SU-DHL-6 (cell line): ENCODE results near the gene INIP.

Experiments
- H2AFZ ChIP-seq: fragments of 200-600 bp; sonication (generic); 2 replicates; pipeline ENCODE4 v1.6.1; 2014; ENCODE audit warnings: low read depth, mild to moderate bottlenecking, moderate library complexity, mixed read lengths, antibody characterized with exemption, low read length; ENCODE audit not compliant: severe bottlenecking
- H3F3A ChIP-seq: fragments of 200-600 bp; shearing (Covaris generic); 2 replicates; pipeline ENCODE4 v1.6.0; 2016; ENCODE audit warnings: antibody characterized with exemption, mild to moderate bottlenecking; ENCODE audit not compliant: insufficient read depth
- H3K27ac ChIP-seq: fragments of 200-600 bp; sonication (generic); 2 replicates; pipeline ENCODE4 v1.5.1; 2016; ENCODE audit warnings: low read depth, mild to moderate bottlenecking, low read length, moderate library complexity, mixed read lengths
- H3K27me3 ChIP-seq: fragments of 200-600 bp; sonication (generic), shearing (Covaris generic); 2 replicates; pipeline ENCODE4 v1.6.0; 2014; ENCODE audit warnings: mild to moderate bottlenecking, low read length
- H3K36me3 ChIP-seq: fragments of 200-600 bp; sonication (generic); 2 replicates; pipeline ENCODE4 v1.6.1; 2014; ENCODE audit warnings: mild to moderate bottlenecking, low read length, mixed read lengths
- H3K4me2 ChIP-seq: fragments of 300-600, 200-600 bp; shearing (Covaris generic), sonication (generic); 2 replicates; pipeline ENCODE4 v1.6.0; 2014; ENCODE audit warnings: low read length, low read depth, mild to moderate bottlenecking; ENCODE audit not compliant: poor library complexity, severe bottlenecking
- H3K4me3 ChIP-seq: fragments of 200-600 bp; sonication (generic); 2 replicates; pipeline ENCODE4 v1.5.1; 2014; ENCODE audit warnings: antibody characterized with exemption, low read length, mild to moderate bottlenecking, mixed read lengths; ENCODE audit not compliant: insufficient read depth, poor library complexity, severe bottlenecking
- H3K79me2 ChIP-seq: fragments of 200-600 bp; sonication (generic); 2 replicates; pipeline ENCODE4 v1.6.1; 2014; ENCODE audit warnings: mild to moderate bottlenecking, low read length, moderate library complexity; ENCODE audit not compliant: insufficient read depth
- H3K9ac ChIP-seq: fragments of 200-600 bp; sonication (generic); 2 replicates; pipeline ENCODE4 v1.7.0; 2014; ENCODE audit warnings: mild to moderate bottlenecking, low read length
- H3K9me2 ChIP-seq: fragments of 200-600 bp; sonication (generic); replicated peaks from 2 replicates; pipeline ENCODE4 v1.6.1; 2014; ENCODE audit warnings: low read length; ENCODE audit not compliant: insufficient read depth
- H3K9me3 ChIP-seq: fragments of 200-600 bp; sonication (generic); 2 replicates; pipeline ENCODE4 v1.6.1; 2014; ENCODE audit warnings: low read length, mixed read lengths; ENCODE audit not compliant: insufficient read depth
- H4K20me1 ChIP-seq: fragments of 200-600 bp; sonication (generic); 2 replicates; pipeline ENCODE4 v1.6.1; 2014; ENCODE audit warnings: low read depth, mild to moderate bottlenecking, antibody characterized with exemption, low read length, moderate library complexity, mixed read lengths
- EZH2phosphoT487 ChIP-seq: fragments of 200-600 bp; sonication (generic), shearing (Covaris generic); conservative IDR thresholded peaks from 2 replicates; pipeline ENCODE4 v1.6.1; 2018; ENCODE audit warnings: mild to moderate bottlenecking, antibody characterized with exemption, low read length, moderate library complexity, mixed read lengths
- TF ChIP-seq, protein P1 (sequence below): fragments of 200-600 bp; sonication (generic); IDR thresholded peaks from one replicate; pipeline ENCODE4 v1.5.1; 2017; ENCODE audit warnings: antibody characterized with exemption, mild to moderate bottlenecking, low read length, moderate library complexity; ENCODE audit not compliant: insufficient read depth, poor library complexity, severe bottlenecking

Gene INIP

DNA sequence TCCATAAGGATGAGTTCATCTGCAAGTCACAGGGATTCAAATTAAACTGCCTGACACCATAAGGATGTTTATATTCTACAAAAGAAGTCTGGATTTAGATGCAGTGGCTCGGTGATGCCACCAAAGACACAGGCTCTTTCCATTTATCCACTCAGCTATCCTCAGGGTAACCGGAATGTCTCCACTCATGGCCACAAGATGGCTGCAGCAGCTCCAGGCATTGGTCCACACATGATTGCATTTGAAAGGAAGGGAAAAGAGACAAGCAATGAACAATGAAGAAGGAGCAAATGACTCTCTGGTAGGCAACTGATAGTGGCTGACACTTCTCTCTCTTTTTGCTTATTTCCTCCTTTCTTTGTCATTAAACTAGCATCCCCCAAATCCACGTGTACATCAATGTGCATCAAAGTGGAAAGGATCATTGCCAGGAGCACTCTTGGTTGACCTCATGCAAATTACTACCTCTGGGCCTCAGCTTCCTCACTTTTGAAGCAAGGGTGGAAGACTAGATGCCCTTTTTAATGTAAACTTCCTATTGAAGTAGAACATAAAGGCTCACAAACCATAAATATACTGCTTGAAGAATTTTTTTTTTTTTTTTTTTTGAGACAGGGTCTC, 25.4 kb upstream of the INIP start:
- Histone ChIP-seq H4K20me1 (no peaks in the 10 kb centered on the region), H3K27me3 (no peaks in the 10 kb centered on the region), H3K4me2 (peak overlapping the region; percentile 37), H3K27ac (no peak overlapping the region), H3K36me3 (no peaks in the 10 kb centered on the region), H3K9me2 (no peaks in the 10 kb centered on the region), H3K79me2 (no peaks in the 10 kb centered on the region), H3K9me3 (no peaks in the 10 kb centered on the region), H3K9ac (no peak overlapping the region), H3K4me3 (no peak overlapping the region), H3F3A (no peaks in the 10 kb centered on the region), H2AFZ (peak overlapping the region; percentile 32)
- TF ChIP-seq, protein P1, sequence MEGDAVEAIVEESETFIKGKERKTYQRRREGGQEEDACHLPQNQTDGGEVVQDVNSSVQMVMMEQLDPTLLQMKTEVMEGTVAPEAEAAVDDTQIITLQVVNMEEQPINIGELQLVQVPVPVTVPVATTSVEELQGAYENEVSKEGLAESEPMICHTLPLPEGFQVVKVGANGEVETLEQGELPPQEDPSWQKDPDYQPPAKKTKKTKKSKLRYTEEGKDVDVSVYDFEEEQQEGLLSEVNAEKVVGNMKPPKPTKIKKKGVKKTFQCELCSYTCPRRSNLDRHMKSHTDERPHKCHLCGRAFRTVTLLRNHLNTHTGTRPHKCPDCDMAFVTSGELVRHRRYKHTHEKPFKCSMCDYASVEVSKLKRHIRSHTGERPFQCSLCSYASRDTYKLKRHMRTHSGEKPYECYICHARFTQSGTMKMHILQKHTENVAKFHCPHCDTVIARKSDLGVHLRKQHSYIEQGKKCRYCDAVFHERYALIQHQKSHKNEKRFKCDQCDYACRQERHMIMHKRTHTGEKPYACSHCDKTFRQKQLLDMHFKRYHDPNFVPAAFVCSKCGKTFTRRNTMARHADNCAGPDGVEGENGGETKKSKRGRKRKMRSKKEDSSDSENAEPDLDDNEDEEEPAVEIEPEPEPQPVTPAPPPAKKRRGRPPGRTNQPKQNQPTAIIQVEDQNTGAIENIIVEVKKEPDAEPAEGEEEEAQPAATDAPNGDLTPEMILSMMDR, result no peak
- TF ChIP-seq EZH2phosphoT487, result no peak

DNA sequence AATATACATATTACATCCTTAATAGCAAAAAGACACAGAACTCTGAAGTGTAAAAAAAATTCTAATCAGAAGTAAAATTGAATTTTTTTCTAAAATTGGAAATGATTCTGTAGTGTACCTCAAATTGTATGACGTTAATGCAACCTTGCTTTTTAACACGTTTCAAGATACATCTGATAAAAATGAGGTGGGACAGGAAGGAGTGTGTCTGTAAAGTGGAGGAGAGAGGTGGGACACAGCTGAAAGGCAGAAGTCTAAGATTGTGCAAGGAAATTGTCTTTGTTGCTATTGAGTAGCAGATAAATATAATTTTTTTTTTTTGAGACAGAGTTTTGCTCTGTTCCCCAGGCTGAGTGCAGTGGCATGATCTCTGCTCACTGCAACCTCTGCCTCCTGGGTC, 17.0 kb upstream of the INIP start:
- H3K9me3 ChIP-seq, result no peaks in the 10 kb centered on the region
- H3K27ac ChIP-seq, result no peak overlapping the region

DNA sequence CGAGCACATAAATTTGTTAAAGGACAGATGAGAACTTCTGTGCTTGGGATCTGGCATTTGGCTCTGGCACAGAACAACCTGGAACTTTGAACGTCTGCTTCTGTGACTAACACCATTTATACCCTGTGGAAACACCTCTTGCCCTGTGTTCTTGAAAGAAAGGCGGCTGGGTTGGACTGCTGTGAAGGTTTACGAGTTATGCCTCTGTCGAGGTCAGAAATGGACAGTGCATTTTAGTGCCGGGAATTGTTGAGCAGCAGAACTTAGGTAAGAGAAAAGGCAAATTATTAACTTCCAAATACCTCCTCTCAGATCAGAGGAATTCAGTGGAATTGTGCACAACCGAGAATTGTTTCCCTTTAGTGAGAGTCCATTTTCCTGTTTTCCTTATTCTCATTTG, 14.1 kb upstream of the INIP start:
- no peaks in the 10 kb centered on the region for H4K20me1 ChIP-seq
- no peak overlapping the region for H3K9ac ChIP-seq
- no peak overlapping the region for H3K27ac ChIP-seq
- no peaks in the 10 kb centered on the region for H3K9me3 ChIP-seq
- no peaks in the 10 kb centered on the region for H3K9me2 ChIP-seq
- TF ChIP-seq EZH2phosphoT487, result no peak
- TF ChIP-seq, protein P1, result no peak
- no peak overlapping the region for H3K4me3 ChIP-seq
- H3K4me2 ChIP-seq, result no peak overlapping the region
- no peaks in the 10 kb centered on the region for H3K79me2 ChIP-seq
- H3F3A ChIP-seq, result no peaks in the 10 kb centered on the region
- no peak overlapping the region for H2AFZ ChIP-seq
- no peaks in the 10 kb centered on the region for H3K36me3 ChIP-seq
- H3K27me3 ChIP-seq, result no peaks in the 10 kb centered on the region

More for the DNA sequence above, 17.0 kb upstream of the INIP start:
- Histone ChIP-seq H3K27me3 (no peaks in the 10 kb centered on the region), H3K4me2 (no peak overlapping the region), H2AFZ (no peak overlapping the region), H3K9ac (no peak overlapping the region), H3K36me3 (no peaks in the 10 kb centered on the region), H3K4me3 (no peak overlapping the region), H4K20me1 (no peaks in the 10 kb centered on the region), H3K9me2 (no peaks in the 10 kb centered on the region), H3K79me2 (no peaks in the 10 kb centered on the region), H3F3A (no peaks in the 10 kb centered on the region)
- TF ChIP-seq, protein P1, result no peak
- TF ChIP-seq EZH2phosphoT487, result no peak
